HG02623 (cell line): ENCODE data around the gene PMFBP1.
A peak's percentile ranks its signal among the peaks of the same experiment; 100 is the strongest.

Source experiments
- ATAC-seq: cut with Tn5 transposase; IDR thresholded peaks from one replicate; pipeline ENCODE4 v1.9.1; 2021; ENCODE audit warnings: moderate library complexity; ENCODE audit not compliant: unreplicated experiment

PMFBP1 gene

DNA sequence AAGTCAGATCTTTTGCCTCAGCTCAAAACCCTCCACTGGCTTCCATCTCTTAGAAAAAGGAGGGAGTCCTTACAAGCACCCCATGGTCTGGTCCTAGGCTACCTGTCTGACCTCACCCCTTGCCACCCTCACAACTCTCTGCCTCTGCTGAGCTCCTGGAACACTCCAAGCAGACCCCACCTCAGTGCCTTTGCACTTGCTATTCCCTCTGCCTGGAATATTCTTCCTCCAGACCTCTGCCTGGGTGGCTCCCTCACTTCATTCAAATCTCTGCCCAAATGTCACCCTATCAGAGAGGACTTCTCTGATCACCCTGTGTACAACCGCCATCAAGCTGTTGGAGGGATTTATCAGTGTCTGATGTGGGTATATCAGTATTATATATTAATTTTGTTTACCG is 37.4 kb downstream of the PMFBP1 start:
- ATAC-seq, result no peak

DNA sequence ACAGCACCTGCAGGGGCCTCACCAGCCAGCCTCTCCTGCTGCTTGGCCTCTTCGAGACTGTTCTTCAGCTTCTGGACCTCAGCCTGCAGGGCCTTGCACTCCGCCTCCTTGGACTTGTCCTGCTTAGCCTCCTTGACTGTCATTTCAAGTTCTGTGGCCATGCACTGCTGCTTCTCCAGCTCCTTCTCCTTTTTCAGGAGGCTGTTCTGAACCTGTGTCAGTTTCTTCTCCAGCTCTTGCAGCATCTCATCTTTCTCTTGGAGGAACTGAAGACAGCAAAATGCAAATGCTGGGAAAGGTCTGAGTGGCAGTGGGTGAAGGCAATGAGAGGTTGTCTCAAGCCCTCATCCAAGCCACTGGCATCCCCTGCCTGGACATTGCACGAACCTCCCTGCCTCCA is 39.2 kb downstream of the PMFBP1 start:
- ATAC-seq, result no peak

DNA sequence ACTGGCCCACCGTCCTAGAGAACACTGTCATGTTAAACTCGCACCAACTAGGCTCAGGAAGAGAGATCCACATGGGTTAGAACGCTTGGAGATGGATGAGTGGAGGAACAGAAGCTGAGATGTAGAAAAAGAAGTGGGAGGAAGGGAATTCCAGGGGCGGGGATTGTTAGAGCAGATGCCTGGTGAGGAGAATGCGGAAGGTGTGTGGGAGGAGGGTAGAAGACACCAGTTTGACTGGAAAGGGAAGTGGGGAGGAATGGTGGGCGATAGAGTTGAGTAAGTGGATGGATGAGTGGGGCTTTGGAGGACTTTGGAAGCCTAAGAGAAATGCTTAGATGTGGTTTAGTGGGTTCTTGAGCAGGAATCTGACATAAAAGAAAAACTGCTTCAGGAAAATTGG is 40.9 kb downstream of the PMFBP1 start:
- ATAC-seq, result no peak

DNA sequence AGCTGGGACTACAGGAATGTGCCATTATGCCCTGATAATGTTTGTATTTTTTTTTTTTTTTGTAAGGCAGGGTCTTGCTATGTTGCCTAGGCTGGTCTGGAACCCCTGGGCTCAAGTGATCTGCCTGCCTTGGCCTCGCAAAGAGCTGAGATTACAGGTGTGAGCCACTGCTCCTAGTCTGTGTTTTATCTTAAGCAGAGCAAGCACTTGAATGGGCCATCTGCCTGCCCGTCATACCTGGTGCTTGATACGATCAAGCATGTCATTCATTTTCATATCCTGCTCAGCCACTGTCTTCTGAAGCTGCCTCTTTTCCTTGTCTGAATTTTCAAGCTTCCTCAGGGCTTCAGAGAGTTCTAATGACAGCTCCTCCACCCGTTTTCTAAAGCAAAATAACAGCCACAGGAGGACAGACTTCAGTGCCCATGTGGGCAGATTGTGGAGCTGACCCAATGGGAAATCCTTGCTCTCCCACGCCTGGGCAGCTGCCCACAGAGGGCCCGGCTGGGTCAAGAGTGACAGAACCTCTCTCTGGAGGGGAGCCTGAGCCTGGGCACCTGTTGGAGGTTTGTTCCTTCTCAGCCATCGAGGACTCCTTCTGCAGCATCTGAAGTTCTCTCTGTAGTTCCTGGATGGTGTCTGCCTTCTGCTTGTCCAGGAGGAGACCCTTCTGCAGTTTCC is 41.8 kb downstream of the PMFBP1 start:
- ATAC-seq, result no peak

DNA sequence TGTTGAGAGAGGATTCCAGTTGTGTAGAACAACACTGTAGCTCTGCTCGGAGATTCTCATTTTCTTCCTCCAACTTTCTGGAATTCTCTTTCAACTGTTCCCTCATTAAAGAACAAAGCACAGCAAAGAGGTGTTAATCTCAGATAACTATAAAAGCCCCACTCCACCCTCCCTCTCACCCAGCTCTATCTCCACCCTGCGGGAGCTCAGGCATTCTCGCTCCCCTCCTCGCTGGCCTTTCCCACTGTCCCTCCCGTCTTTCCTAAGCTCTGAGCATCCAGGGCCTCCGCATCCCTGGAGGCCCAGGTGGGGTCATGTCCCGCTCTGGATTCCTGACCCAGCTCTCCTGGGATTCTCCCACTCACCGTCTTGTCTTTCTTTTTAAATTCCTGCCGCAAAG is 43.3 kb downstream of the PMFBP1 start:
- ATAC-seq, result no peak

DNA sequence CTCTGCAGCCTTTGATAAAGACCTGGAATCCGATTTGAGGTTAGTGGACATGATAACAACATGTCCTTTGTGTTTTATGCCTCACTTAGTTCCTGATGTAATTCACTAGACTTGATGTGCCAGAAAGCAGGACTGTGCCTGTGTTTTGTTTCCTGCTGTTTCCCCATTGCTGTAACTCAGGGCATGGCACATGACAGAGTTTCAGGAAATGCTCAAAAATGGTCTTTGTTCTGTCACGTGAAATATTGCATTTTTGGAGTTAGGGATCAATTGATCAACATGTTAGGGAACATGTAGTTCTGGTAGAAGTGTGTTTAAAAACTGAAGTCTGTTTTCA is 45.6 kb downstream of the PMFBP1 start:
- no peak for ATAC-seq

DNA sequence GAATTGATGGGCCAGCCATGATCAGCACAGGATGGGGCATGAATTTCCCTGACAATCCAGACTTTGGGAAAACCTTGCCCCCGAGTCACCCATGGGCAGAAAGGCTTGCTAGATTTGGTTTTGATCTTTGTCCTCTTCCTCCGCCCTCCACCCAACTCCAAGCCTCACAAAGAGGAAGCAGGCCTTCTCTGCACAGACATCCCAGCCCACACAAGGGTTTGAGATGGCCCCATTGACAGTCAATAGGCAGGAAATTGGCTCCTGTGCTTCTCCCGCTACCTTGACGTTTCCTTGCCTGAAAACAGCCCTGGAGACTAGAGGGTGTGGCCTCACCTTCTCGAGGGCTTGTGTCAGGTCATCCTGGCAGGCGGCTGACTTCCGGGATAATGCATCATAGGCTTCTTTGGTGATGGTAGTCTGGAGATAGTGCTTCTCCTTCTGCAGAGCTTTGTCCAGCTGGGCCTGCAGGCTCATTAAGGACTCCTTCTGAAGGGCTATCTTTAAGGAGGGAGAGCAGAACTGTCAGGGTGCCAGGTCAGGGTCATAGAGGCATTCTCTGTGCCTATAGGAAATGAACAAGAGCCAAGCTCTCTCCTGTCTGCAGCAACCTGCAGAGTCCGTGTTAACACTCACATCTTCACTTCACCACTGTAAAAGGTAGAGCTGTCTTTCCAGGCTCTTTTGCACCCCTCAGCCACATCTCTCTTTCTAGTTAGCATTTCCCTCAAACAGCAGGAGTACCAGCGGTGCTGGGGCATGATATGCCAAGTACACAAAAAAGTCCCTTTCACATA is 46.1 kb downstream of the PMFBP1 start:
- no peak for ATAC-seq

DNA sequence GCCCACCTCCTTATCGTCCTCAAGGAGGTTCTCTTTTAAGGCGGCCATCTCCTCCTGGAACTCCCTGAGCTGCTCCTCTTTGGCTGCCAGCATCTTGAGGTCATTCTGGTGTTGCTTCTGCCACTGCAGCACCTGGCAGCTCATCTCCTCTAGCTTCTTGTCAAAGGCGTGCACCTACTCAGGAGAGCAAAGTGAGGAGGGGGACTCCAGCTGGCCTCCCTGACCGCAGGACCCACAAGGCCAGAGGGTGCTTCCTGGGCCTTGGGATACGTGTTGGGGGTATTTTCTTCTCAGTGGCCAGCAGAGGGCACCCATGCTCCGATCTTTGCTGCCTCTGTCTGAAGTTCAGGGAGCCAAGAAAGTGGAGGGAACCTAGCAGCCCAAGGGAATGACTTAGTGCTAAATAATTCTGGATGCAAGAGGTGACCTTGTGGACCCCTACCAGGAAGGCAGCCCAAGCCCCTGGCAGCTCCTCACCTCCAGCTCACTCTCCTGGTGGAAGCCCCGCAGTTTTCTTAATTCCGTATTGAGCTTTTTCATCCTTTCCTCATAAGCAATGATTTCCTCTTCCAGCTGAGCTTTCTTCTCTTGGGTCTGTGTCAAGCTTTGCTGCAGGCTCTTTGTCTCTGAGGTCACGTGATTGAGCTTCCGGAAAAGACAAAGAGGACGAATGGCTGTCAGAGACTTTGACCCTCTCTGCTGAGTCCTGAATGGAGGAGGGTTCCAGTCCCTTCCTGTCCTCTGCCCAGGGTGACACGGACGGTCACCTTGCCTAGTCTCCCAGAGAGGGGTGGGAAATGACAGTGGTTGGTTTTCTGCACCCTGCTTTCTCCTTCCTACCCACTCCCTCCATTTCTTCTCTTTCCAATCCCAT is 47.0 kb downstream of the PMFBP1 start:
- peak; percentile 53 for ATAC-seq

DNA sequence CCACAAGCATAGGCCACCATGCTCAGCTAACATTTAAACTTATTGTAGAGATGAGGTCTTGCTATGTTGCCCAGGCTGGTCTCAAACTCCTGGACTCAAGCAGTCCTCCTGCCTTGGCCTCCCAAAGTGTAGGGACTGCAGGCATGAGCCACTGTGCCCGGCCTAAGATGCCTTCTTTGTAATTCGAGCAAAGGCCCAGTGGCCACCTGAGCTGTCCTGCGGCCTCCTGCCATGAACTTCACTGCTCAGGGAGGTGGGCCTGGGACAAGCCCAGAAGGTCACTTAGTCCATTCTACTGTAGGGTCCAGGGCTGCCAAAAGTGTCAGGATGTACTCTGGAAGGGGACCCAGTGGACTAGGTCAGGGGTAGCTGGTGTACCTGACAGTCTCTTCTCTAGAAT is 47.8 kb downstream of the PMFBP1 start:
- ATAC-seq, result no peak

DNA sequence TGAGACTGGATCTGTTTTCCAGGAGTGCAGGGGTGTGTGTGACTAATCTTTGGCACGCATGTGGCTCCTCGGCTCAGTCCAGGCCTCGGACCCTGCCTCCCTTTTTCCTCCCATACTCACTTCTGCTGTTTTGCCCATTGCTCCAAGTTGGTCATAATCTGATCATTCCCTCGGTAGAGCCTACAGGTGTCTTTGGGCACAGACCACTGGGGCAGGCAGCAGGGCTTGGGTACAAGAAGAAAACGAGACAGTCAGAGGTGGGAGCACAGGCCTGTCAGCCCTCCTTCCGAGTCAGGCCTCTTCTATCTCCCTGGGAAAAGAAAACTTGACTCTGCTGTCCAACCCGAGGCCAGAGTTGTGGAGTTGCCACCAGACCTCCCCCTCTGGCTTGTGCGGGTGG is 48.5 kb downstream of the PMFBP1 start:
- ATAC-seq, result no peak

DNA sequence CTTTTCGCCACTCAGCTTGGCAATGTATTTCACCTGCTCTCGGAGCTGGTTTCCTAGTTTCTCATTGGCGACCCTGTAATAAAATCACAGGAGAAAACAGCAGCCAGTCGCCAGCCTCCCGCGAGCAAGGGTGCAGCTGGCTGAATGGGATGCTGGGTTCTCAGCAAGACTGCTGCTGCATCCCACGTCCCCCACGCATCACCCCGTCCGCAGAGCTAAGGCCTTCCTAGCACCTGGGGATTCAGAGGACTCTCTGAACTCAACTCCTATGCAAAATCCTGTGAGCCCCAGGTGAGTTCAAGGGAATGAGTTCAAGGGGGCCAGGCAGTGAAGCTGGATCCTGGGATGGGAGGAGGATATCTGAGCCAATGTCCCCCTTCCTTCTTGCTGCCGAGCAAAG is 49.0 kb downstream of the PMFBP1 start:
- ATAC-seq, result no peak

DNA sequence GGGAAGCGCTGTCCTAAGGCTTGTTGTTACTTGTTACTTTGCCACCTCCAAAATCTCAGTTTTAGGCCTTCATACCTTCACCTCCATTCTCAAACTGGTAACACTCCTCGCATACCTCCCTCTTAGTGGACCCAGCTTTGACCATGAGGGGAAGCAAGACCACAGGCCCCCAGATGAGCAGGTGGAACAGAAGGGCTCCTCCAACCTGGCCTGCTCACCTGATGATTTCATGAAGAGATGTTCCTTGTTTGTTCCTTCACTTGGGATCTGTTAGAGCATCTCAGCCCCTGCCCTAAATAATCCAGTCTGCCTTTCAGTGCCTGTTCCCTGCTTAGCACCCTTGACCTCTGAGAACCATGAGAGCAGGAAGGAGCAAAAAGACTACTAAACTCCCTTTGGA is 49.6 kb downstream of the PMFBP1 start:
- ATAC-seq, result no peak

DNA sequence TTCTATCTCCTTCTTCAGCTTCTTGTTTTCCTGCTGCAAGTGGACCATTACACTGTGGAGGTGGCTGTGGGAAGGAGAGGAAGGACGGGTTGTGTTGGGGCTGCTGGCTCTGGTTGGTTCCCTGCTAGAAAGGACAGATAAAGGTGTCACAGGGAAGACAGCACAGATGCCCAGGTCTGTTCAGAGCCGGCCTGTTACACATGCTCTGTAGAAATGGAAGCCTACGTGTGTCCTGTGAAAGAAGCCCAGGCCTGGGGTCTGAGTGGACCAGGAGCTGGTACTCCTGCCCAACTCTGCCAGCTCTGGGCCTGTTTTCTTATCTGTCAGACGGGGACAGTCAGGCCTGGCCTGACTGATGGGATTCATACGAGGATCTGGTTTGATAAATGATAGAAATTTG is 51.9 kb downstream of the PMFBP1 start:
- no peak for ATAC-seq

DNA sequence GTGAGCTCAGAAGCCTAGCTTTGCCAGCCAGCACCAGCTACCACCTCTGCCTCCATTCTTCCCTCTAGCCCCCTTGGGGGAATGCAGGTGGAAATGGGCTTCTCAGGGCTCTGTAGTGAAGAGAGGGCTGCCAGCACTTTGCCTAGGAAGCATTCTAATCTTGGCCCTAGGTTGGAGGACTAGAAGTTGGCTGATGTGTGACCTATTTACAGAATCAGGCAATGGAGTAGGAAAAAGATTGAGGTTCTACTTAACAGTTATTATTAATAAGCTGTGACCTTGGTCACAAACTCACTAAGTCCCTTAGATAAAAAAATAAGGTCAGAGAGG is 58.4 kb downstream of the PMFBP1 start:
- no peak for ATAC-seq

DNA sequence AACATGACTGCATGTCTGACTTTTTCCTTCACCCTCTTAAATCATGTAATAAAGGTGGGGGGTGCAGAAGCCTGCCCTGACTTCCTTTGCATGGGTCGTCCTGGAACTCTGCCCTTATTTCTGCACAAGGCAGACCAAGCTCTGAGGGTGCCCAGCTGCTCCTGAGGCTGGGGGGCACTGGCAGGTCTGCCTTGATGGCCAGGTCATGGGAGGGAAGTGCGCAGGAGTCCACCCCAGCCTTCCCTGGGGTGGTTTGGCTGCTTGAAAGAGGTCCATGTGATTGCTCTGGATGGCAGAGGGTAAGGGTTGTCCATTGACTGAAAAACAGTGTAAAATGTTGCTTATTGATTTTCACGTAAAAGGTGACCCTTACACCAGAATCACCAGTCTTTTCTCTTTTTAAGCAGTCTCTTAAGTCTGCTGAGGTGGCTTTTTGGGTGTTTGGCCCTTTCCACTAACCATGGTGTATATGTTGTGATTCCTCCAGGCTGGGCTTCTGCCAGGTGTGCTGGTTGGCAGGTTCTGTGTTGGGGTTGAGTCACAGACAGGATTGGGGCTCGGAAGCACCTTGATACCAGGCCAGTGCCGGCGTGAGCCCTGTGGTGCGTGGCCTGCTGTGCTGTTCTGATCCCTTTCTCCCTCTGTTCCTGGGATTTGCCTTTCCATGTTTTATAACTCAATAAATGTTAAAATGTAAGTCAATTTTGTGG is 58.9 kb downstream of the PMFBP1 start:
- no peak for ATAC-seq

DNA sequence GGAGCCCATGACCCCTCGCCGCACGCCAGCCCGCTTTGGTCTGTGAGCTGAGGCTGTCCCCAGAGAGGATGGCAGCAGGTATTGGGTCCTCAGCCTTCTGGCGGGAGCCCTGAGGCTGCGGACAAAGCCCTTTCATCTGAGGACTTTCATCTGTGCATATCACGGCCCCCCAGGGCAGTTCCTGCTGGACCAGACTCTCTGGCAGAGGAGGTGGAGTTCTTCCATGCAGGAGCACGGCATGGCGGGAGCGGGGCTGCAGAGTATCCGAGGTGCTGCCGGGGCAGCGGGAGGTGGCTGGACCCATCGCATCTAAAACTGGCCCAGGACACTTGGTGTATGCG is 59.5 kb downstream of the PMFBP1 start:
- no peak for ATAC-seq

DNA sequence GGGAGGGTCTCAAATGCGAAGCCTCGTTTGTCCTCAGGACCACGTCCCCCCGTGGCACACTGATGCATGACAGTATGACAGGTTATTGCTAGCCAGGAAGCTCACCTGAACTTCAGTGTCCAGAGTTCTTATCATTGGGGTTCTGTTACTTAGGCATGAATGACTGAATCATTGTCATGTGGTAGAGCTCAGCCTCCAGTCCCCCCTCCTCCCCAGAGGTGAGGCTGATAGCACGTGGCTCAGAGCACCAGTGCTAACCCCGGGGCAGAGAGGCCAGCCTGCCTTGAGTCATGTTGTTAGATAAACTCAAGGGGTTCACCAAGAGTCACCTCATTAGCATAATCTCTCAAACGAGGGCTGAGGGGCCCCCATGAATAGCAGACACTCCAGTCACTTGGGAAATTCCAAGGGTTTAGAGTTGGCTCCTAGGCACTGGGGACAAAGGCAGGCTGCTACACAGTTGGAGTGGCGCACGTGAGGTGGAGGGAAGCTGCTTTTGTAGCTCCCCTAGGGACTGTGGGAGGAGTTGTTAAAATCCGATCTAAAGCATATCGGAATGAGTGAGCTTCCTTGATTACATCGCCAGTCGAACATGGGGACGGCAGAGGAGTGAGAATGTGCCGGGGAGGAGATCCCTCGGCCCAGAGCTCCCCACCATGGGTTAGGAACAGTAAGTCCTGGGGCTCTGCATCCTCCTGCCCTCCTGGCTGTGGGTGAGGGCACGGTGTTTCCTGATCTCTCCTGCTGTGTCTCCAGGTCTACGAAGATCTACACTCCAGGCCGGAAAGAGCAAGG is 60.1 kb downstream of the PMFBP1 start:
- no peak for ATAC-seq

DNA sequence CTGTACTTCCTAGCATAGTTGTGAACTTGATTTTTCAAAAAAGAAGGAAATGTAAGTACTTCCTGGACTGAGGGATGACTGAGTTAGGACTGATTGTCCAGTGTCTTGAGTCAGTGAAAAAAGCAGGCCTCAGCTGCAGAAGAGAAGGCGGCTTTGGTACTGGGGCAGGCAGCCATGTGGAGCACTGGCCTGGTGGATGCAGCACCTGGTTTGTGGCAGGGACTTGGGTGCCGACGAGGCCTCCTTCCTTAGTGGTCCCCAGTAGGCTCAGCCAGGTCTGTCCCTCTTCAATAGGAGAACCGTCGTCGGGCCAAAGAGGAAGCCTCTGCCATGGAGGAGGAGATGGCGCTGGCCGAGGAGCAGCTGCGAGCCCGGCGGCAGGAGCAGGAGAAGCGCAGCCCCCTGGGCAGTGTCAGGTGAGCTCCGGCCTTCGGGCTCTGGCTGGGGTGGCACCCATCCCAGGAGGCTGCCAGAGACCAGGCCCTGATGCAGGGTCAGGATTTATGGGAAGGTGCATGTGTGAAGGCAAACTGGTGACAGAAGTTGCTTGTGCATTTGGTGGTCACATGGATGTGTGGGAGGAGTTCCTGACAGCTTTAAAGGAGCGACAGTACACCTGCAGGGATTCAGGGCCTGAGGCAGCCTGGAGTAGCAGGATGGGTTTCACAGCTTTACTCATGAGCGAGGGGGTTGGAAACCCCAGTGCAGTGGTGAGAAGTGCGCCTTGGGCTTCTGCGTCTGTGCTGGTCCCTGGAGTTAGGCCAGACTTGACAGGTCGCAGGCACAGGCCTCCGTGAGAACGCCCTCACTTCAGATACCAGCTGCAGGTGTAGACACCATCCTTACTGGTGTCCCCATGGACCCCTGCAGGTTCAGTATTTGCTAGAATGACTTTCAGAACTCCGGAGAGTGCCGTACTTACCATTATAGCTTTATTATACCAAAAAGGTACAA is 61.0 kb downstream of the PMFBP1 start:
- no peak for ATAC-seq

DNA sequence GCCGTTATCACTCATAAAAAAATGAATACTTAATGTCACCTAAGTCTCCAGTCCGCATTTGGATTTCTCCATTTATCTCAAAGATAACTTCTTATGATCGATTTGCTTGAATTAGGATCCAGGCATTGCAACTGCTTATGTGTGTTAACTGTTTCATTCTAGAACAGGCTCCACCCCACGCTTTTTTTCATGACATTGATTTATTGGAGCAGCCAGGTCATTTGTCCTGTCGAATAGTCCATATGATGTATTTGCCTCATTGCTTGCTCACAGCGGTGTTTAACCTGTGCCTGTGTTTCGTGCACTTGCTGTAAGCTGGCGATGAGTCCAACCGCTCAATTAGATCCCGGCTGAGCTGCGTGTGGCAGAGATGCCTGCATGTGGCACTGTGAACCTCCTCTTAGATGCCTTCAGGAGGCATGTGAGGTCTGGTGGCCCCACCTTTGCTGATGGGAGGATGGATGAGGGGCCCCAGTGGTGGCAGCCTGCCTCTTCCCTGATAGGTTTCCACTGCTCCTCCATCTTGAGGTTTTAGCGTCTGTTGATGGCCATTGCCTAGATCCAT is 61.9 kb downstream of the PMFBP1 start:
- no peak for ATAC-seq
